H1 (cell line): Measurements from ENCODE around the gene ASS1. TPM values are rescaled to one million over a fixed set of nuclear protein-coding genes. Genes with fewer than 3 reads are reported as not detected.
A peak's percentile ranks its signal among the peaks of the same experiment; 100 is the strongest.

ENCODE experiments used
- CTCF ChIA-PET: fragments of 300-600 bp; sonication (Branson Sonifier 250); formaldehyde crosslinking; loops from one replicate; lab custom pipeline; 2021; ENCODE audit not compliant: partially characterized antibody; lab: Charles Lee
- POLR2A ChIA-PET: fragments of 300-600 bp; sonication (Branson Sonifier 250); formaldehyde crosslinking; loops from one replicate; lab custom pipeline; 2021; ENCODE audit warnings: inconsistent platforms; ENCODE audit not compliant: partially characterized antibody; lab: Charles Lee
- DNase-seq, 2 experiments: peaks; one replicate each; pipeline versions ENCODE4 v3.0.0 to v3.0.0-alpha.2; 2010 to 2022; ENCODE audit warnings: low spot score in 2 of 2, low read depth in 1 of 2, mixed read lengths in 1 of 2
- FAIRE-seq: peaks from 2 replicates; lab custom pipeline; 2011; peaks lifted over from hg19 to GRCh38; lab: Jason Lieb, UNC
- H2AFZ ChIP-seq: 2 replicates; pipeline ENCODE4 v1.8.1; 2012; ENCODE audit warnings: low read length, inconsistent platforms
- H2AK5ac ChIP-seq: 2 replicates; pipeline ENCODE4 v1.6.1; 2013; ENCODE audit warnings: low read depth, low read length
- H2BK120ac ChIP-seq: replicated peaks from 2 replicates; pipeline ENCODE3; 2013; ENCODE audit warnings: low read depth, low read length, inconsistent platforms
- H2BK12ac ChIP-seq: 2 replicates; pipeline ENCODE4 v1.6.1; 2013; ENCODE audit warnings: low read depth, low read length
- H2BK15ac ChIP-seq: 2 replicates; pipeline ENCODE4 v1.6.1; 2013; ENCODE audit warnings: low read length
- H2BK20ac ChIP-seq: 2 replicates; pipeline ENCODE4 v1.6.1; 2013; ENCODE audit warnings: low read length
- H2BK5ac ChIP-seq: 2 replicates; pipeline ENCODE4 v1.6.1; 2013; ENCODE audit warnings: low read depth, low read length
- H3K14ac ChIP-seq: 2 replicates; pipeline ENCODE4 v1.6.1; 2013; ENCODE audit warnings: inconsistent platforms; ENCODE audit not compliant: insufficient read length
- H3K18ac ChIP-seq: 2 replicates; pipeline ENCODE4 v1.6.1; 2013; ENCODE audit warnings: low read length; ENCODE audit errors: extremely low read depth
- H3K23ac ChIP-seq: 2 replicates; pipeline ENCODE4 v1.6.1; 2013; ENCODE audit warnings: inconsistent platforms; ENCODE audit not compliant: insufficient read length
- H3K23me2 ChIP-seq: 2 replicates; pipeline ENCODE4 v1.6.1; 2013; ENCODE audit warnings: low read depth, low read length
- H3K27ac ChIP-seq: 2 replicates; pipeline ENCODE4 v1.6.1; 2011; ENCODE audit warnings: low read depth, low read length, inconsistent platforms
- H3K27me3 ChIP-seq, 4 experiments: replicated peaks in 1 of 4; 1 replicate in 1 of 4; 2 replicates in 3 of 4; pipeline versions ENCODE4 v1.6.1 to v1.8.1; 2011 to 2013; ENCODE audit warnings: low read length in 3 of 4, mild to moderate bottlenecking in 3 of 4, inconsistent platforms in 2 of 4, mixed read lengths in 2 of 4, moderate library complexity in 1 of 4; ENCODE audit not compliant: control insufficient read depth in 3 of 4, insufficient read depth in 3 of 4; ENCODE audit errors: extremely low read depth in 1 of 4
- H3K36me3 ChIP-seq, 4 experiments: 2 replicates each; pipeline versions ENCODE4 v1.6.1 to v1.8.1; 2011 to 2013; ENCODE audit warnings: mild to moderate bottlenecking in 4 of 4, low read length in 3 of 4, moderate library complexity in 2 of 4, control low read depth in 1 of 4, inconsistent platforms in 1 of 4; ENCODE audit not compliant: insufficient read depth in 4 of 4, control insufficient read depth in 2 of 4
- H3K4ac ChIP-seq: replicated peaks from 2 replicates; pipeline ENCODE3; 2013; ENCODE audit warnings: low read length, low read depth, mixed read lengths, inconsistent platforms; ENCODE audit not compliant: insufficient read length
- H3K4me1 ChIP-seq, 4 experiments: replicated peaks in 1 of 4; 1 replicate in 1 of 4; 2 replicates in 3 of 4; pipeline versions ENCODE4 v1.6.1 to v1.8.1; 2011 to 2013; ENCODE audit warnings: low read length in 3 of 4, inconsistent platforms in 2 of 4, mixed read lengths in 1 of 4; ENCODE audit not compliant: insufficient read depth in 4 of 4, control insufficient read depth in 3 of 4
- H3K4me2 ChIP-seq, 2 experiments: 2 replicates each; pipeline versions ENCODE4 v1.6.1 to v1.8.1; 2011 to 2013; ENCODE audit warnings: low read depth in 2 of 2, low read length in 2 of 2, control low read depth in 1 of 2, inconsistent platforms in 1 of 2, mild to moderate bottlenecking in 1 of 2; ENCODE audit not compliant: insufficient read depth in 1 of 2
- H3K4me3 ChIP-seq, 4 experiments: fragments of 200-600, 300-600 bp in 1 of 4; sonication (generic), shearing (Covaris generic), sonication (Bioruptor Twin) in 1 of 4; 2 replicates each; pipeline versions ENCODE4 v1.5.1 to v1.8.1; 2011 to 2016; ENCODE audit warnings: low read length in 4 of 4, low read depth in 3 of 4, control low read depth in 2 of 4, inconsistent platforms in 2 of 4, mild to moderate bottlenecking in 2 of 4, mixed read lengths in 1 of 4, moderate library complexity in 1 of 4; ENCODE audit not compliant: insufficient read depth in 2 of 4; ENCODE audit errors: extremely low read depth in 1 of 4
- H3K56ac ChIP-seq: replicated peaks from 2 replicates; pipeline ENCODE3; 2013; ENCODE audit warnings: low read depth, mild to moderate bottlenecking, mixed read lengths, low read length, inconsistent platforms; ENCODE audit not compliant: insufficient read length
- H3K79me1 ChIP-seq: 2 replicates; pipeline ENCODE4 v1.6.1; 2013; ENCODE audit warnings: low read depth, low read length, control low read depth
- H3K79me2 ChIP-seq, 2 experiments: 2 replicates each; pipeline versions ENCODE4 v1.6.1 to v1.8.1; 2012 to 2013; ENCODE audit warnings: low read length in 2 of 2, mild to moderate bottlenecking in 2 of 2, inconsistent platforms in 1 of 2; ENCODE audit not compliant: insufficient read depth in 2 of 2, control insufficient read depth in 1 of 2
- H3K9ac ChIP-seq, 4 experiments: replicated peaks in 1 of 4; 1 replicate in 1 of 4; 2 replicates in 3 of 4; pipeline versions ENCODE4 v1.6.1 to v1.8.1; 2011 to 2013; ENCODE audit warnings: low read depth in 3 of 4, low read length in 3 of 4, control low read depth in 2 of 4, mild to moderate bottlenecking in 2 of 4, moderate library complexity in 2 of 4, inconsistent platforms in 1 of 4; ENCODE audit errors: extremely low read depth in 1 of 4
- H3K9me3 ChIP-seq, 2 experiments: 2 replicates each; pipeline versions ENCODE4 v1.6.1 to v1.8.1; 2012 to 2013; ENCODE audit warnings: mild to moderate bottlenecking in 2 of 2, moderate library complexity in 2 of 2, control low read depth in 1 of 2, inconsistent platforms in 1 of 2, low read depth in 1 of 2, low read length in 1 of 2, mixed read lengths in 1 of 2; ENCODE audit not compliant: insufficient read depth in 2 of 2
- H4K20me1 ChIP-seq, 2 experiments: replicated peaks in 1 of 2; 2 replicates each; pipeline versions ENCODE3 to v1.8.1; 2011 to 2013; ENCODE audit warnings: inconsistent platforms in 2 of 2, low read length in 2 of 2, mild to moderate bottlenecking in 1 of 2; ENCODE audit not compliant: insufficient read depth in 2 of 2, control insufficient read depth in 1 of 2
- H4K5ac ChIP-seq: 2 replicates; pipeline ENCODE4 v1.6.1; 2013; ENCODE audit warnings: low read length, low read depth, mixed read lengths, inconsistent platforms; ENCODE audit not compliant: insufficient read length
- H4K8ac ChIP-seq: 2 replicates; pipeline ENCODE4 v1.8.0; 2013; ENCODE audit warnings: mild to moderate bottlenecking, moderate library complexity, low read length, inconsistent platforms; ENCODE audit not compliant: insufficient read depth; ENCODE audit errors: extremely low read depth
- H4K91ac ChIP-seq: replicated peaks from 2 replicates; pipeline ENCODE3; 2013; ENCODE audit warnings: low read length, mixed read lengths, inconsistent platforms; ENCODE audit not compliant: insufficient read length
- CBX5 ChIP-seq: fragments of 300-800, 300-1000 bp; sonication (generic); IDR thresholded peaks from 2 replicates; pipeline ENCODE4 v1.7.1; 2016; ENCODE audit warnings: antibody characterized with exemption, low read length, low read depth
- CREB1 ChIP-seq: IDR thresholded peaks from 2 replicates; pipeline ENCODE4 v1.6.1; 2012; ENCODE audit warnings: inconsistent platforms
- EP300 ChIP-seq, 2 experiments: IDR thresholded peaks; 1 replicate in 1 of 2; 2 replicates in 1 of 2; pipeline ENCODE4 v1.6.1; 2011 to 2012; ENCODE audit warnings: low read depth in 2 of 2, low read length in 2 of 2, mild to moderate bottlenecking in 2 of 2, borderline replicate concordance in 1 of 2, inconsistent platforms in 1 of 2, moderate library complexity in 1 of 2
- EZH2 ChIP-seq: fragments of 200-600 bp; sonication (generic); IDR thresholded peaks from 2 replicates; pipeline ENCODE4 v1.7.1; 2012; ENCODE audit warnings: low read depth, mild to moderate bottlenecking, moderate library complexity, low read length, inconsistent platforms; ENCODE audit not compliant: severe bottlenecking
- GABPA ChIP-seq: IDR thresholded peaks from 2 replicates; pipeline ENCODE4 v1.6.1; 2011; ENCODE audit warnings: mild to moderate bottlenecking, low read length, moderate library complexity, borderline replicate concordance; ENCODE audit not compliant: insufficient read depth
- KDM4A ChIP-seq: IDR thresholded peaks from one replicate; pipeline ENCODE4 v1.7.1; 2012; ENCODE audit warnings: low read depth, mild to moderate bottlenecking, moderate library complexity, low read length, inconsistent platforms; ENCODE audit not compliant: severe bottlenecking
- SIN3A ChIP-seq, 2 experiments: IDR thresholded peaks in 1 of 2; conservative IDR thresholded peaks in 1 of 2; 2 replicates each; pipeline ENCODE4 v1.6.1; 2011 to 2012; ENCODE audit warnings: low read length in 2 of 2, improper control_type of control experiment in 1 of 2, low read depth in 1 of 2, mild to moderate bottlenecking in 1 of 2
- SP2 ChIP-seq: IDR thresholded peaks from 2 replicates; pipeline ENCODE4 v1.6.1; 2012; ENCODE audit warnings: mild to moderate bottlenecking, low read length, inconsistent platforms
- SRF ChIP-seq: IDR thresholded peaks from 2 replicates; pipeline ENCODE4 v1.6.1; 2011; ENCODE audit warnings: mild to moderate bottlenecking, low read depth, low read length, moderate library complexity
- YY1 ChIP-seq: IDR thresholded peaks from 2 replicates; pipeline ENCODE4 v1.6.1; 2011; ENCODE audit warnings: low read depth, mild to moderate bottlenecking, low read length
- WGBS, 2 experiments: shearing (Covaris generic) in 1 of 2; methylation state at CpG; one replicate each; pipeline versions ENCODE4 v1.1.6 to v1.1.7; 2013 to 2015; ENCODE audit warnings: low lambda C conversion rate in 2 of 2, mixed read lengths in 2 of 2, inconsistent platforms in 1 of 2, low coverage in 1 of 2, missing lambda C conversion rate in 1 of 2; ENCODE audit not compliant: insufficient replicate concordance in 2 of 2, insufficient coverage in 1 of 2, insufficient read length in 1 of 2; ENCODE audit errors: extremely low coverage in 1 of 2, missing lambda C conversion rate in 1 of 2; 5-methylcytosine and 5-hydroxymethylcytosine counted together
- polyA plus RNA-seq, 7 experiments: library from polyadenylated mRNA; depleted of rRNA in 3 of 7; stranded (reverse) in 5 of 7; unstranded in 2 of 7; fragments of >200 nt in 5 of 7; fragments of 200-250 nt in 2 of 7; gene quantifications; 1 replicate in 5 of 7; 2 replicates in 1 of 7; 4 replicates in 1 of 7; pipeline versions ENCODE4 v1.2.1 to v1.2.3, GENCODE V29; 2011 to 2013; ENCODE audit warnings: missing spikeins in 2 of 7, mixed read lengths in 2 of 7
- total RNA-seq: library from RNA; stranded (reverse); fragmentation: NEBNext Ultra II Directional; extraction: Animal tissue kit (Norgen Biotek cat#: 25700); gene quantifications from 2 replicates; pipeline ENCODE4 v1.2.1, GENCODE V29; 2021
- TF ChIP-seq, protein P1 (sequence below), 3 experiments: IDR thresholded peaks; 1 replicate in 2 of 3; 2 replicates in 1 of 3; pipeline versions ENCODE4 v1.5.1 to v1.6.1; 2011; ENCODE audit warnings: low read length in 3 of 3, mild to moderate bottlenecking in 3 of 3, inconsistent platforms in 2 of 3, low read depth in 1 of 3, moderate library complexity in 1 of 3; ENCODE audit not compliant: insufficient read depth in 1 of 3; ENCODE audit errors: control extremely low read depth in 1 of 3

Gene ASS1
- total and polyA plus RNA-seq, 2 of the 8 experiments (the other 6 are each of a cell fraction or from before 2014, with no cell fraction given), result 108 to 296 TPM

DNA sequence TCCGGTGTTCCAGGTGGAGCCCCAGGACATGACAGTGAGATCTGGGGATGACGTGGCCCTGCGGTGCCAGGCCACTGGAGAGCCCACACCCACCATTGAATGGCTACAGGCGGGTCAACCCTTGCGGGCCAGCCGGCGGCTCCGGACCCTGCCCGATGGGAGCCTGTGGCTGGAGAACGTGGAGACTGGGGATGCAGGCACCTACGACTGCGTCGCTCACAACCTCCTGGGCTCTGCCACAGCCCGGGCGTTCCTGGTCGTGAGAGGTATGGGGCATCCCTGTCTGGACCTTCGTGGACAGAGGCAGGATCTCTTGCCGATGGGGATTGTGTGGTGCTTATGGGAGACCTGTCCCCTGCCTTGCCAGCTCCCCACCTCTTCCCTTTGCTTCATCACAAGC, 26.0 kb upstream of the ASS1 start:
- H3K27me3 ChIP-seq, result no peaks in the 10 kb centered on the region; a peak in 1 of 7 replicates
- WGBS, 2 experiments, result 90% methylated on average over 18 of the region's 18 CpGs; no CpG with 5 or more reads in 1 of the 2 experiments

More for the DNA sequence above, 26.0 kb upstream of the ASS1 start:
- Histone ChIP-seq H3K79me1 (no peaks in the 10 kb centered on the region), H3K4ac (peak overlapping the region; percentile 69), H3K18ac (no peak overlapping the region; the same call in 1 of the 2 replicates), H3K23ac (no peak overlapping the region), H2BK12ac (0 out of 2 replicates have a peak overlapping the region, but pooled peaks have one; percentile 50), H2BK5ac (no peak overlapping the region), H3K23me2 (no peaks in the 10 kb centered on the region), H3K9ac (no peak overlapping the region), H3K4me3 (no peak overlapping the region), H3K56ac (no peak overlapping the region), H2BK120ac (no peak overlapping the region), H3K27ac (no peak overlapping the region), H2AFZ (no peak overlapping the region), H3K79me2 (no peaks in the 10 kb centered on the region), H4K8ac (no peak overlapping the region), H2BK15ac (no peak overlapping the region), H3K4me2 (no peak overlapping the region), H3K14ac (no peak overlapping the region), H4K20me1 (no peaks in the 10 kb centered on the region), H3K9me3 (peaks cover 0 to 2% of the 10 kb centered on the region in 2 experiments; a peak in 1 of 4 replicates), H3K36me3 (no peaks in the 10 kb centered on the region), H2BK20ac (no peak overlapping the region), H2AK5ac (no peak overlapping the region), H4K5ac (no peak overlapping the region), H4K91ac (no peak overlapping the region), H3K4me1 (peaks cover 6 to 15% (median 9%) of the 10 kb centered on the region in 4 experiments; a peak in 6 of 7 replicates)
- ChIA-PET POLR2A (no interaction called here), CTCF (interaction anchor here (1.4 kb wide), 1 partner anchor 265 kb away, joined by 3 read pairs; no protein-coding TSS in a partner anchor)
- DNase-seq, result no peak
- no peak for FAIRE-seq
- no peak for TF ChIP-seq SP2
- TF ChIP-seq, protein P1, sequence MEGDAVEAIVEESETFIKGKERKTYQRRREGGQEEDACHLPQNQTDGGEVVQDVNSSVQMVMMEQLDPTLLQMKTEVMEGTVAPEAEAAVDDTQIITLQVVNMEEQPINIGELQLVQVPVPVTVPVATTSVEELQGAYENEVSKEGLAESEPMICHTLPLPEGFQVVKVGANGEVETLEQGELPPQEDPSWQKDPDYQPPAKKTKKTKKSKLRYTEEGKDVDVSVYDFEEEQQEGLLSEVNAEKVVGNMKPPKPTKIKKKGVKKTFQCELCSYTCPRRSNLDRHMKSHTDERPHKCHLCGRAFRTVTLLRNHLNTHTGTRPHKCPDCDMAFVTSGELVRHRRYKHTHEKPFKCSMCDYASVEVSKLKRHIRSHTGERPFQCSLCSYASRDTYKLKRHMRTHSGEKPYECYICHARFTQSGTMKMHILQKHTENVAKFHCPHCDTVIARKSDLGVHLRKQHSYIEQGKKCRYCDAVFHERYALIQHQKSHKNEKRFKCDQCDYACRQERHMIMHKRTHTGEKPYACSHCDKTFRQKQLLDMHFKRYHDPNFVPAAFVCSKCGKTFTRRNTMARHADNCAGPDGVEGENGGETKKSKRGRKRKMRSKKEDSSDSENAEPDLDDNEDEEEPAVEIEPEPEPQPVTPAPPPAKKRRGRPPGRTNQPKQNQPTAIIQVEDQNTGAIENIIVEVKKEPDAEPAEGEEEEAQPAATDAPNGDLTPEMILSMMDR (IDR thresholded peaks at IDR 0.05; ENCODE audit: control extremely low read depth in 1 of 3, insufficient read depth in 1 of 3, low read depth in 1 of 3, low read length in 3 of 3), result no peak
- TF ChIP-seq SRF, result no peak
- no peak for TF ChIP-seq EP300 (IDR thresholded peaks at IDR 0.05; ENCODE audit: borderline replicate concordance in 1 of 2, low read depth in 2 of 2, low read length in 2 of 2)
- no peak for TF ChIP-seq SIN3A (conservative IDR thresholded peaks at IDR 0.05 in 1 of 2, IDR thresholded peaks at IDR 0.05 in 1 of 2; ENCODE audit: low read depth in 1 of 2, low read length in 2 of 2)
- no peak for TF ChIP-seq EZH2
- no peak for TF ChIP-seq KDM4A
- no peak for TF ChIP-seq CBX5
- TF ChIP-seq GABPA, result no peak
- no peak for TF ChIP-seq YY1
- TF ChIP-seq CREB1, result no peak
